Prostate gland (tissue), 2 donors: ENCODE measurements around the gene LMO7. TPM values are rescaled to one million over a fixed set of nuclear protein-coding genes. Genes with fewer than 3 reads are reported as not detected.

Source experiments
- DNase-seq: peaks from one replicate; pipeline ENCODE4 v3.0.0-alpha.2; 2019; ENCODE audit warnings: low spot score
- H3K27ac ChIP-seq, 2 donors: fragments of 200-600 bp; sonication (generic); 2 replicates each; pipeline ENCODE4 v1.5.1; 2017 to 2019
- H3K27me3 ChIP-seq: fragments of 200-600 bp; sonication (generic); replicated peaks from 2 replicates; pipeline ENCODE4 v1.5.1; 2019; ENCODE audit not compliant: insufficient read depth
- H3K36me3 ChIP-seq, 2 donors: fragments of 200-600 bp; sonication (generic); 1 replicate in 1 of 2; 2 replicates in 1 of 2; pipeline versions ENCODE4 v1.5.1 to v1.8.1; 2017 to 2019
- H3K4me1 ChIP-seq: fragments of 200-600 bp; sonication (generic); replicated peaks from 2 replicates; pipeline ENCODE4 v1.5.1; 2019
- H3K4me3 ChIP-seq, 2 donors: fragments of 200-600 bp; sonication (generic); 2 replicates each; pipeline ENCODE4 v1.5.1; 2017 to 2019
- H3K9me3 ChIP-seq: fragments of 200-600 bp; sonication (generic); 2 replicates; pipeline ENCODE4 v1.5.1; 2017
- CTCF ChIP-seq, 4 experiments: fragments of 200-600 bp in 2 of 4; fragments of 450-650 bp in 2 of 4; sonication (generic) in 2 of 4; IDR thresholded peaks; 1 replicate in 3 of 4; 2 replicates in 1 of 4; pipeline ENCODE4 v1.5.1; 2016 to 2019; ENCODE audit warnings: antibody characterized with exemption in 4 of 4, mild to moderate bottlenecking in 2 of 4, moderate library complexity in 2 of 4
- POLR2A ChIP-seq: fragments of 450-650 bp; IDR thresholded peaks from one replicate; pipeline ENCODE4 v1.6.1; 2016; ENCODE audit warnings: antibody characterized with exemption, mild to moderate bottlenecking
- POLR2AphosphoS5 ChIP-seq: sonication (generic); formaldehyde crosslinking; IDR thresholded peaks from one replicate; pipeline ENCODE4 v1.6.1; 2017; ENCODE audit warnings: antibody characterized with exemption
- WGBS: methylation state at CpG from one replicate; pipeline ENCODE4 v1.1.5; 2018; 5-methylcytosine and 5-hydroxymethylcytosine counted together
- intact Hi-C: fragments of 100-400 bp; cut with DNase I; formaldehyde crosslinking; loops from one replicate; pipeline ENCODE4 v1.14.2; 2022
- total RNA-seq, 2 donors: library from RNA; depleted of rRNA; stranded (reverse); fragments of >200 nt; gene quantifications; one replicate each; pipeline ENCODE4 v1.1.0, GENCODE V29; 2016

Gene LMO7
- total RNA-seq, 2 donors from 2014 or later: 87.8 to 99.9 TPM

GRCh38 chr13:75877071-75877470 is 240.9 kb downstream of the LMO7 start:
- Histone ChIP-seq H3K4me3 (no peak overlapping the region), H3K4me1 (no peaks in the 10 kb centered on the region), H3K36me3 (no peaks in the 10 kb centered on the region), H3K27me3 (no peaks in the 10 kb centered on the region), H3K27ac (no peak overlapping the region), H3K9me3 (no peaks in the 10 kb centered on the region)
- TF ChIP-seq POLR2AphosphoS5 (no peak), CTCF (IDR thresholded peaks at IDR 0.05) (no peak), POLR2A (no peak)
- DNase-seq: no peak
- WGBS: 87% methylated on average over 3 of the region's 3 CpGs
- intact Hi-C loops: loop anchor here (5.0 kb wide), 1 partner anchor 140 kb away; no protein-coding TSS in a partner anchor

GRCh38 chr13:75879656-75880055 is 243.5 kb downstream of the LMO7 start:
- Histone ChIP-seq H3K9me3 (no peaks in the 10 kb centered on the region), H3K4me3 (no peak overlapping the region), H3K27ac (no peak overlapping the region), H3K4me1 (no peaks in the 10 kb centered on the region), H3K27me3 (no peaks in the 10 kb centered on the region), H3K36me3 (no peaks in the 10 kb centered on the region)
- DNase-seq: no peak
- WGBS: 88% methylated on average over 4 of the region's 4 CpGs
- TF ChIP-seq CTCF (IDR thresholded peaks at IDR 0.05) (no peak), POLR2A (no peak), POLR2AphosphoS5 (no peak)
- intact Hi-C loops: loop anchor here (5.0 kb wide), 1 partner anchor 138 kb away; no protein-coding TSS in a partner anchor

GRCh38 chr13:75881109-75881775 is 245.1 kb downstream of the LMO7 start:
- Histone ChIP-seq H3K9me3 (no peaks in the 10 kb centered on the region), H3K27me3 (no peaks in the 10 kb centered on the region), H3K4me1 (no peaks in the 10 kb centered on the region), H3K27ac (no peak overlapping the region), H3K36me3 (no peaks in the 10 kb centered on the region), H3K4me3 (no peak overlapping the region)
- TF ChIP-seq POLR2A (no peak), POLR2AphosphoS5 (no peak), CTCF (IDR thresholded peaks at IDR 0.05) (no peak)
- intact Hi-C loops: no loop called here
- no peak for DNase-seq
- WGBS: 53% methylated on average over 4 of the region's 4 CpGs

DNA sequence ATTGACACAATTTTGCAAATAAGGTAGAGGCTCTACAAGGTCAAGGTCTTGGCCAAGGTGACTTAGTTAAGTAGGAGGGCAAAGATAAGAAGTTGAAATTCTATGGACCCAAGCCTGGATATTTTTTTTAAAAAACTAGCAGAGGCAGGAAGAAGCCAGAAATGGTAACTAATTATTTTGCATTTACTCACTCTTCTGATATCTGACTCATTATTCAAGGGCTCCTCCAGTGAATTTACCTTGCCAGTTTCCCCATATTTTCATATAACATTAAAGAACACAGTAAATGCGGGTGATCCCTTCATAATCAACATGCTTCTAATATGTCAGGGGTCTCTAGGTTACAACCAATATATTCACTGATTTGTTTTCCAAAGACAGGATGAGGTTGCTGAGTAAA is 246.1 kb downstream of the LMO7 start:
- H3K4me1 ChIP-seq: no peaks in the 10 kb centered on the region
- 94% methylated on average over 1 of the region's 1 CpG for WGBS
- intact Hi-C loops: no loop called here

More for the DNA sequence above, 246.1 kb downstream of the LMO7 start:
- TF ChIP-seq CTCF (IDR thresholded peaks at IDR 0.05) (no peak), POLR2A (no peak)
- no peak overlapping the region for H3K27ac ChIP-seq
- H3K27me3 ChIP-seq: no peaks in the 10 kb centered on the region
- no peak overlapping the region for H3K4me3 ChIP-seq
- no peak for DNase-seq
- no peaks in the 10 kb centered on the region for H3K9me3 ChIP-seq
- H3K36me3 ChIP-seq: no peaks in the 10 kb centered on the region
